HG03520 (cell line): ENCODE results near the gene SNX30.

ENCODE experiments used
- ATAC-seq: cut with Tn5 transposase; IDR thresholded peaks from one replicate; pipeline ENCODE4 v1.9.1; 2021; ENCODE audit warnings: mild to moderate bottlenecking, moderate library complexity; ENCODE audit not compliant: unreplicated experiment

Gene SNX30

GRCh38 chr9:112914524-112914923, 164.0 kb downstream of the SNX30 start:
- ATAC-seq: no peak

GRCh38 chr9:112917047-112917986, 166.8 kb downstream of the SNX30 start:
- no peak for ATAC-seq

GRCh38 chr9:112917987-112918362, 167.4 kb downstream of the SNX30 start:
- ATAC-seq: no peak

GRCh38 chr9:112921549-112921948, 171.0 kb downstream of the SNX30 start:
- ATAC-seq: no peak
